Keratinocyte (primary cell): ENCODE measurements around the gene UNC93A. TPM values are rescaled to one million over a fixed set of nuclear protein-coding genes. Genes with fewer than 3 reads are reported as not detected.
"Not testable (repeated sequence)": the region's sequence is repeated elsewhere in the genome, so short reads cannot be mapped to it uniquely, and the experiment has no call there.

Source experiments
- DNase-seq: peaks from one replicate; pipeline ENCODE4 v3.0.0-alpha.2; 2011; ENCODE audit warnings: low read depth, missing footprints, low spot score
- FAIRE-seq: peaks from 2 replicates; lab custom pipeline; 2011; peaks lifted over from hg19 to GRCh38; lab: Jason Lieb, UNC
- H2AFZ ChIP-seq: 2 replicates; pipeline ENCODE4 v1.6.0; 2012; ENCODE audit warnings: low read length, control low read depth, inconsistent platforms; ENCODE audit not compliant: control insufficient read depth
- H3K27ac ChIP-seq: 2 replicates; pipeline ENCODE4 v1.5.1; 2011; ENCODE audit warnings: low read length; ENCODE audit not compliant: control insufficient read depth, insufficient read depth
- H3K27me3 ChIP-seq: 3 replicates; pipeline ENCODE4 v1.6.0; 2011; ENCODE audit warnings: low read length; ENCODE audit not compliant: control insufficient read depth, insufficient read depth; ENCODE audit errors: extremely low read depth
- H3K36me3 ChIP-seq, 2 experiments: 2 replicates in 1 of 2; 3 replicates in 1 of 2; pipeline ENCODE4 v1.5.1; 2011; ENCODE audit warnings: low read length in 2 of 2, mild to moderate bottlenecking in 1 of 2; ENCODE audit not compliant: control insufficient read depth in 2 of 2, insufficient read depth in 2 of 2; ENCODE audit errors: extremely low read depth in 1 of 2
- H3K4me1 ChIP-seq: 3 replicates; pipeline ENCODE4 v1.5.1; 2011; ENCODE audit warnings: low read length; ENCODE audit not compliant: control insufficient read depth, insufficient read depth; ENCODE audit errors: extremely low read depth
- H3K4me2 ChIP-seq: 3 replicates; pipeline ENCODE4 v1.6.0; 2011; ENCODE audit warnings: low read depth, low read length; ENCODE audit not compliant: control insufficient read depth, insufficient read depth; ENCODE audit errors: extremely low read depth
- H3K4me3 ChIP-seq, 3 experiments: fragments of 200-600 bp in 1 of 3; sonication (generic) in 1 of 3; 2 replicates in 2 of 3; 3 replicates in 1 of 3; pipeline ENCODE4 v1.5.1; 2011 to 2016; ENCODE audit warnings: low read length in 3 of 3, mild to moderate bottlenecking in 3 of 3, control low read depth in 2 of 3, inconsistent platforms in 1 of 3, low read depth in 1 of 3, mixed read lengths in 1 of 3, mixed run types in 1 of 3, moderate library complexity in 1 of 3; ENCODE audit not compliant: control insufficient read depth in 2 of 3, insufficient read depth in 2 of 3; ENCODE audit errors: extremely low read depth in 1 of 3
- H3K79me2 ChIP-seq: 2 replicates; pipeline ENCODE4 v1.6.0; 2012; ENCODE audit warnings: low read length; ENCODE audit not compliant: control insufficient read depth, insufficient read depth
- H3K9ac ChIP-seq: 3 replicates; pipeline ENCODE4 v1.6.0; 2011; ENCODE audit warnings: low read length; ENCODE audit not compliant: control insufficient read depth, insufficient read depth; ENCODE audit errors: extremely low read depth
- H3K9me1 ChIP-seq: 3 replicates; pipeline ENCODE4 v1.6.0; 2011; ENCODE audit warnings: low read length; ENCODE audit not compliant: control insufficient read depth, insufficient read depth; ENCODE audit errors: extremely low read depth
- H3K9me3 ChIP-seq: 2 replicates; pipeline ENCODE4 v1.5.1; 2012; ENCODE audit warnings: low read depth, low read length; ENCODE audit not compliant: control insufficient read depth
- H4K20me1 ChIP-seq: 3 replicates; pipeline ENCODE4 v1.6.0; 2011; ENCODE audit warnings: low read length; ENCODE audit not compliant: control insufficient read depth, insufficient read depth; ENCODE audit errors: extremely low read depth
- CTCF ChIP-seq, 3 experiments: IDR thresholded peaks in 1 of 3; conservative IDR thresholded peaks in 1 of 3; optimal IDR thresholded peaks in 1 of 3; 2 replicates in 2 of 3; 3 replicates in 1 of 3; pipeline versions ENCODE3 to v1.5.1; 2011; ENCODE audit warnings: low read length in 3 of 3, mild to moderate bottlenecking in 3 of 3, moderate library complexity in 2 of 3, control low read depth in 1 of 3, inconsistent platforms in 1 of 3; ENCODE audit not compliant: insufficient read depth in 2 of 3; ENCODE audit errors: extremely low read depth in 1 of 3
- EZH2 ChIP-seq: IDR thresholded peaks from one replicate; pipeline ENCODE4 v1.6.1; 2012; ENCODE audit warnings: inconsistent platforms, mild to moderate bottlenecking, low read length, moderate library complexity
- dilution Hi-C: fragments of 300-500 bp; cut with MboI; formaldehyde crosslinking; loops from one replicate; pipeline ENCODE4 v1.7.0; 2020; ENCODE audit warnings: low sequenced_read_pairs; ENCODE audit not compliant: extremely low pct_ligation_motif_present
- polyA plus RNA-seq, 5 experiments: library from polyadenylated mRNA; depleted of rRNA in 3 of 5; stranded (reverse) in 3 of 5; stranded (forward) in 1 of 5; unstranded in 1 of 5; fragments of >200 nt; gene quantifications; 1 replicate in 1 of 5; 2 replicates in 3 of 5; 3 replicates in 1 of 5; pipeline versions ENCODE4 v1.2.1 to v1.2.3, GENCODE V29; 2011 to 2012; ENCODE audit warnings: missing spikeins in 2 of 5, low read depth in 1 of 5, low replicate concordance in 1 of 5

The UNC93A gene
- polyA plus RNA-seq, 1 donor (not counting 4 experiments of a cell fraction or from before 2014, with no cell fraction given): not detected

GRCh38 chr6:167308207-167308606 lies 17.1 kb downstream of the UNC93A start:
- no peak for FAIRE-seq
- Histone ChIP-seq H2AFZ (no peak overlapping the region), H3K9me3 (peaks cover 10% of the 10 kb centered on the region), H3K9me1 (no peaks in the 10 kb centered on the region), H3K4me3 (no peak overlapping the region), H3K4me1 (no peaks in the 10 kb centered on the region), H4K20me1 (no peaks in the 10 kb centered on the region), H3K27ac (no peak overlapping the region), H3K4me2 (no peak overlapping the region), H3K36me3 (no peaks in the 10 kb centered on the region), H3K79me2 (no peaks in the 10 kb centered on the region), H3K27me3 (no peaks in the 10 kb centered on the region), H3K9ac (no peak overlapping the region)
- dilution Hi-C loops: no loop called here
- DNase-seq: no peak
- TF ChIP-seq CTCF (optimal IDR thresholded peaks at IDR 0.05 in 1 of 3, IDR thresholded peaks at IDR 0.05 in 1 of 3, conservative IDR thresholded peaks at IDR 0.05 in 1 of 3; ENCODE audit: extremely low read depth in 1 of 3, insufficient read depth in 2 of 3, low read length in 3 of 3): no peak
- no peak for TF ChIP-seq EZH2

GRCh38 chr6:167309355-167310192 lies 18.5 kb downstream of the UNC93A start:
- H2AFZ ChIP-seq, H4K20me1 ChIP-seq, H3K79me2 ChIP-seq, H3K27ac ChIP-seq, DNase-seq, H3K4me3 ChIP-seq, H3K9ac ChIP-seq, H3K27me3 ChIP-seq, H3K9me1 ChIP-seq, H3K4me1 ChIP-seq, H3K36me3 ChIP-seq, H3K4me2 ChIP-seq, dilution Hi-C loops, H3K9me3 ChIP-seq: not testable (repeated sequence)
- peak; percentile 56 for FAIRE-seq
